GM12878 (cell line): Measurements from ENCODE around the gene LDB2. TPM values are rescaled to one million over a fixed set of nuclear protein-coding genes. Genes with fewer than 3 reads are reported as not detected.

ENCODE experiments used
- ATAC-seq: fragments of 200-7000 bp; cut with Tn5 transposase; 3 replicates; pipeline ENCODE4 v1.9.1; 2020; ENCODE audit warnings: mild to moderate bottlenecking, moderate library complexity
- BruUV-seq: library from RNA; stranded (reverse); fragments of 400-500 nt; replicated peaks from 2 replicates; lab custom pipeline; 2021; lab: Mats Ljungman, UMichigan
- CTCF ChIA-PET: fragments of 300-600 bp; sonication (Branson Sonifier 250); formaldehyde crosslinking; extraction: SDS; loops from one replicate; lab custom pipeline; 2021; ENCODE audit warnings: inconsistent platforms; lab: Yijun Ruan, JAX
- POLR2A ChIA-PET: fragments of 350-600 bp; formaldehyde crosslinking; extraction: SDS; loops from one replicate; lab custom pipeline; 2021; ENCODE audit warnings: inconsistent platforms; lab: Charles Lee
- RAD21 ChIA-PET: fragments of 300-600 bp; sonication (Branson Sonifier 250); formaldehyde crosslinking; loops from one replicate; lab custom pipeline; 2023; ENCODE audit warnings: antibody characterized with exemption; ENCODE audit not compliant: unreplicated experiment; lab: Charles Lee
- SMC1A ChIA-PET: fragments of 300-600 bp; sonication (Branson Sonifier 250); formaldehyde crosslinking; loops from one replicate; lab custom pipeline; 2023; ENCODE audit not compliant: unreplicated experiment, uncharacterized antibody; lab: Charles Lee
- DNase-seq: peaks from one replicate; pipeline ENCODE4 v3.0.0-alpha.2; 2011; ENCODE audit warnings: low read depth, low spot score
- FAIRE-seq: peaks from 3 replicates; lab custom pipeline; 2011; peaks lifted over from hg19 to GRCh38; lab: Jason Lieb, UNC
- H2AFZ ChIP-seq: 2 replicates; pipeline ENCODE4 v1.6.0; 2011; ENCODE audit warnings: low read depth, low read length, control low read depth; ENCODE audit not compliant: control insufficient read depth
- H3K27ac ChIP-seq: 2 replicates; pipeline ENCODE4 v1.5.1; 2011; ENCODE audit warnings: control low read depth; ENCODE audit not compliant: control insufficient read depth, insufficient read depth
- H3K27me3 ChIP-seq, 2 experiments: replicated peaks in 1 of 2; 2 replicates each; pipeline versions ENCODE4 v1.6.0 to v1.6.1; 2011; ENCODE audit warnings: low read length in 1 of 2; ENCODE audit not compliant: control insufficient read depth in 2 of 2, insufficient read depth in 2 of 2
- H3K36me3 ChIP-seq, 2 experiments: 2 replicates each; pipeline ENCODE4 v1.5.1; 2011; ENCODE audit warnings: low read length in 1 of 2; ENCODE audit not compliant: control insufficient read depth in 2 of 2, insufficient read depth in 2 of 2
- H3K4me1 ChIP-seq: 2 replicates; pipeline ENCODE4 v1.6.1; 2011; ENCODE audit warnings: mild to moderate bottlenecking, low read length, moderate library complexity, mixed read lengths; ENCODE audit not compliant: control insufficient read depth, insufficient read depth
- H3K4me2 ChIP-seq: 2 replicates; pipeline ENCODE4 v1.6.0; 2011; ENCODE audit warnings: control low read depth; ENCODE audit not compliant: control insufficient read depth, insufficient read depth
- H3K4me3 ChIP-seq: fragments of 200-600 bp; sonication (generic); 2 replicates; pipeline ENCODE4 v1.5.1; 2016
- H3K79me2 ChIP-seq: 2 replicates; pipeline ENCODE4 v1.6.0; 2011; ENCODE audit warnings: low read length; ENCODE audit not compliant: control insufficient read depth, insufficient read depth
- H3K9ac ChIP-seq: 2 replicates; pipeline ENCODE4 v1.8.0; 2011; ENCODE audit warnings: low read length, control low read depth, mixed read lengths; ENCODE audit not compliant: control insufficient read depth, insufficient read depth
- H3K9me3 ChIP-seq: replicated peaks from 3 replicates; pipeline ENCODE4 v1.5.1; 2011; ENCODE audit warnings: mild to moderate bottlenecking, low read length; ENCODE audit not compliant: control insufficient read depth, insufficient read depth
- H4K20me1 ChIP-seq: 2 replicates; pipeline ENCODE4 v1.6.0; 2011; ENCODE audit not compliant: control insufficient read depth, insufficient read depth
- ASH2L ChIP-seq: fragments of 300-600, 200-600 bp; sonication (generic); IDR thresholded peaks from 2 replicates; pipeline ENCODE4 v1.6.1; 2017; ENCODE audit warnings: low read depth, mild to moderate bottlenecking, borderline replicate concordance
- CBX5 ChIP-seq: sonication (generic); IDR thresholded peaks from 2 replicates; pipeline ENCODE4 v1.6.1; 2016; ENCODE audit warnings: low read depth, moderate library complexity, mild to moderate bottlenecking, inconsistent platforms
- CHD1 ChIP-seq: IDR thresholded peaks from 2 replicates; pipeline ENCODE4 v1.6.1; 2012; ENCODE audit warnings: low read depth, low read length, improper control_type of control experiment
- ELK1 ChIP-seq: IDR thresholded peaks from 2 replicates; pipeline ENCODE4 v1.6.1; 2012; ENCODE audit warnings: low read depth, low read length, improper control_type of control experiment
- ESRRA ChIP-seq: IDR thresholded peaks from 2 replicates; pipeline ENCODE4 v1.6.1; 2012; ENCODE audit warnings: mild to moderate bottlenecking, low read length, improper control_type of control experiment
- HDAC2 ChIP-seq: fragments of 200-600 bp; sonication (generic); IDR thresholded peaks from 2 replicates; pipeline ENCODE4 v1.6.1; 2017
- LARP7 ChIP-seq: fragments of 450-650 bp; IDR thresholded peaks from 2 replicates; pipeline ENCODE4 v1.6.1; 2017; ENCODE audit warnings: mild to moderate bottlenecking
- MEF2B ChIP-seq: fragments of 450-650 bp; IDR thresholded peaks from 2 replicates; pipeline ENCODE4 v1.6.1; 2018; ENCODE audit warnings: mild to moderate bottlenecking, moderate library complexity; ENCODE audit not compliant: partially characterized antibody, poor library complexity, severe bottlenecking
- RAD21 ChIP-seq: IDR thresholded peaks from 2 replicates; pipeline ENCODE4 v1.6.1; 2011; ENCODE audit warnings: mild to moderate bottlenecking, low read depth, low read length, moderate library complexity; ENCODE audit not compliant: insufficient read depth
- REST ChIP-seq: IDR thresholded peaks from 2 replicates; pipeline ENCODE4 v1.6.1; 2012; ENCODE audit warnings: mild to moderate bottlenecking, low read depth, low read length
- SKIL ChIP-seq: fragments of 450-650 bp; IDR thresholded peaks from 2 replicates; pipeline ENCODE4 v1.6.1; 2017; ENCODE audit warnings: mild to moderate bottlenecking, low read depth, inconsistent platforms; ENCODE audit not compliant: poor library complexity, severe bottlenecking
- SPI1 ChIP-seq: IDR thresholded peaks from 2 replicates; pipeline ENCODE4 v1.6.1; 2011; ENCODE audit warnings: low read depth, mild to moderate bottlenecking, low read length, moderate library complexity, borderline replicate concordance; ENCODE audit not compliant: insufficient read depth
- STAT3 ChIP-seq: IDR thresholded peaks from 2 replicates; pipeline ENCODE4 v1.6.1; 2011; ENCODE audit warnings: low read depth, low read length, improper control_type of control experiment
- WGBS: methylation state at CpG from one replicate; pipeline ENCODE4 v1.1.6; 2016; ENCODE audit warnings: low lambda C conversion rate; ENCODE audit not compliant: insufficient replicate concordance, insufficient coverage; ENCODE audit errors: missing lambda C conversion rate; 5-methylcytosine and 5-hydroxymethylcytosine counted together
- in situ Hi-C: fragments of 300-500 bp; cut with MboI; formaldehyde crosslinking; loops from 9 replicates; pipeline ENCODE4 v1.14.3; 2018; ENCODE audit warnings: mixed read lengths
- intact Hi-C: fragments of 100-400 bp; cut with micrococcal nuclease; formaldehyde crosslinking; loops from one replicate; pipeline ENCODE4 v1.14.2; 2022; ENCODE audit not compliant: unreplicated experiment
- polyA plus RNA-seq, 11 experiments: library from polyadenylated mRNA; depleted of rRNA in 4 of 11; unstranded in 6 of 11; stranded (reverse) in 5 of 11; fragments of >200 nt; fragmentation: Nextera tagmentation in 4 of 11; fragmentation: Illumina TruSeq in 1 of 11; extraction: Ambion mirVana in 4 of 11; extraction: Trizol in 1 of 11; gene quantifications; 1 replicate in 1 of 11; 2 replicates in 10 of 11; pipeline versions ENCODE4 v1.2.1 to v1.2.3, GENCODE V29; 2011 to 2016; ENCODE audit warnings: inconsistent platforms in 2 of 11, missing spikeins in 2 of 11, low read depth in 1 of 11
- total RNA-seq, 4 experiments: library from RNA; depleted of rRNA in 3 of 4; stranded (reverse); fragments of >200 nt in 3 of 4; fragmentation: Illumina TruSeq in 1 of 4; extraction: Trizol in 1 of 4; gene quantifications; 2 replicates each; pipeline versions ENCODE4 v1.2.1 to v1.2.3, GENCODE V29; 2013 to 2021

LDB2 gene
- total and polyA plus RNA-seq, 10 of the 15 experiments (the other 5 are each of a cell fraction or from before 2014, with no cell fraction given), result 0.15 TPM; not detected in 9

DNA sequence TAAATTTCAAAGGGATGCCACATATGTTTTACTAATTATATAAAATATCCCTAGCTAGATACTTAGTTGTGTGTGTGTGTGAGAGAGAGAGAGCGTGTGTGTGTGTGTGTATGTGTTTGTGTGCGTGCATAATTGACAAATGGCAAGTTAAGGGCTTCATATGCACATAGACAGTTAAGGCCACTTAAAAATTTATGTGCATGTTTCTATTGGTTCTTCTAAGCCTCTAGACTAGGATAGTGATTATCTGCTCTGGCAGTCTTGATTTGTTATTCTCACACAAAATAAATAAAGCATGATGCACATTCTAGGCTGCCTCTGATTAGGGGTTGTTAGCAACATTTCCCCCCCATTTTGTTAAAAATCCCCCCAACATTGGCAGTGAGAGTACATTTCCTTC, 393.2 kb downstream of the LDB2 start (continued):
- TF ChIP-seq LARP7, result no peak
- no peak for TF ChIP-seq ELK1
- no peak for TF ChIP-seq SKIL
- TF ChIP-seq RAD21, result no peak
- no peak for TF ChIP-seq CBX5

DNA sequence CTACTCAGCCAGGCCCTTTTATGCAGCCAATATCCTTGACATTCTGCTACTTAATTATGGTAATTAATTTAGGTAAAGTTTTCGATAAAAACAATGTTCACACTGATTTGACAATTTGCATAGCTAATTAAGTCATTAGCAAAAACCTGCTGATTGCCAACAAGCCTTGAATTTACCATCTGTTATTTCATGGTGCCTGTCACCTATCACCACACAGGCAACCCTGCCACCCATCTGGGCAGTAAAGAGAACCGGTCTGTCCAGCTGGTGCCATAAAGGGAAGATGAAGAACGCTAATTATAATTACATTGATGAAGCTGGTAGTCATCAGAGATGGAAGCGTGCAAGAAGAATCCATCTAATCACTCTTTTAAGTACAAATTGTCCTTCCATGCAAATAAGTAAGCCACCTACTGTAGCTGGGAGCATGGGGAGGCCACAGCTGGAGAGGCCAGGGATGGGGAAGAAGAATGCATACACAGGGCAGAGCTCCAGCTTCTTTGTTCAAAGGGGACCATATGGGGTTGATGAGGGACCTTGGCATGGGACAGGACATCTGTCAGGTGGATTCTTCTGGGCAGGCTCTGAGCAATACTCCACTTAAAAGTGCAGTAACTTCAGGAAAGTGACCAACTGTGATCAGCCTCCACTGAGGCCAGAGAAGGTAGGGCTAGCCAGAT, 394.9 kb downstream of the LDB2 start:
- 25% methylated on average over 4 of the region's 4 CpGs for WGBS
- in situ Hi-C loops, result no loop called here
- FAIRE-seq (no peak), DNase-seq (no peak), ATAC-seq (no peak)
- intact Hi-C loops, result no loop called here
- ChIA-PET SMC1A (no interaction called here), RAD21 (no interaction called here), CTCF (interaction anchor here (0.6 kb wide), 1 partner anchor 366 kb away, joined by 3 read pairs; no protein-coding TSS in a partner anchor), POLR2A (no interaction called here)
- Histone ChIP-seq H3K36me3 (no peaks in the 10 kb centered on the region), H3K27me3 (no peaks in the 10 kb centered on the region), H3K9ac (no peak overlapping the region), H2AFZ (no peak overlapping the region), H3K79me2 (no peaks in the 10 kb centered on the region), H3K4me3 (no peak overlapping the region), H3K9me3 (no peaks in the 10 kb centered on the region), H3K4me1 (no peaks in the 10 kb centered on the region), H4K20me1 (no peaks in the 10 kb centered on the region), H3K4me2 (no peak overlapping the region), H3K27ac (no peak overlapping the region)
- BruUV-seq, result no TSS peak
- TF ChIP-seq SKIL (no peak), MEF2B (no peak), CHD1 (no peak), ASH2L (no peak), SPI1 (no peak), ESRRA (no peak), HDAC2 (no peak), REST (no peak), STAT3 (no peak)
